Astrocyte (in vitro differentiated cells and primary cell): ENCODE measurements around the gene LPAR3. TPM values are rescaled to one million over a fixed set of nuclear protein-coding genes. Genes with fewer than 3 reads are reported as not detected.

Experiments
- DNase-seq: peaks from one replicate; pipeline ENCODE4 v3.0.0-alpha.2; 2010; ENCODE audit warnings: low read depth
- FAIRE-seq: peaks from 2 replicates; lab custom pipeline; 2011; peaks lifted over from hg19 to GRCh38; lab: Jason Lieb, UNC
- H2AFZ ChIP-seq: 2 replicates; pipeline ENCODE4 v1.6.0; 2012; ENCODE audit warnings: low read depth, low read length, inconsistent platforms
- H3K27ac ChIP-seq: 2 replicates; pipeline ENCODE4 v1.5.1; 2011; ENCODE audit warnings: low read depth, low read length, inconsistent platforms
- H3K27me3 ChIP-seq: 2 replicates; pipeline ENCODE4 v1.6.0; 2011; ENCODE audit warnings: low read length, inconsistent platforms; ENCODE audit not compliant: insufficient read depth
- H3K36me3 ChIP-seq: 2 replicates; pipeline ENCODE4 v1.5.1; 2011; ENCODE audit warnings: low read length, inconsistent platforms; ENCODE audit not compliant: insufficient read depth
- H3K4me1 ChIP-seq: 2 replicates; pipeline ENCODE4 v1.5.1; 2011; ENCODE audit warnings: low read length, inconsistent platforms; ENCODE audit not compliant: insufficient read depth
- H3K4me2 ChIP-seq: 2 replicates; pipeline ENCODE4 v1.6.0; 2012; ENCODE audit warnings: low read length, inconsistent platforms
- H3K4me3 ChIP-seq: 2 replicates; pipeline ENCODE4 v1.5.1; 2011; ENCODE audit warnings: low read depth, mild to moderate bottlenecking, low read length, inconsistent platforms; ENCODE audit not compliant: insufficient read depth
- H3K79me2 ChIP-seq: 2 replicates; pipeline ENCODE4 v1.6.0; 2012; ENCODE audit warnings: mild to moderate bottlenecking, low read length, inconsistent platforms; ENCODE audit not compliant: insufficient read depth
- H3K9ac ChIP-seq: 2 replicates; pipeline ENCODE4 v1.6.0; 2012; ENCODE audit warnings: mild to moderate bottlenecking, low read length, inconsistent platforms
- H3K9me3 ChIP-seq: 2 replicates; pipeline ENCODE4 v1.5.1; 2012; ENCODE audit warnings: low read depth, mild to moderate bottlenecking, low read length, inconsistent platforms; ENCODE audit not compliant: insufficient read depth
- H4K20me1 ChIP-seq: 2 replicates; pipeline ENCODE4 v1.6.0; 2012; ENCODE audit warnings: low read length, inconsistent platforms; ENCODE audit not compliant: insufficient read depth
- H3K27ac Mint-ChIP-seq: one replicate; pipeline ENCODE4 v1.8.0; 2021; ENCODE audit warnings: mild to moderate bottlenecking, mixed read lengths; ENCODE audit not compliant: unreplicated experiment
- H3K27me3 Mint-ChIP-seq: one replicate; pipeline ENCODE4 v1.8.0; 2021; ENCODE audit warnings: low read depth, mixed read lengths; ENCODE audit not compliant: unreplicated experiment
- H3K36me3 Mint-ChIP-seq: one replicate; pipeline ENCODE4 v1.8.0; 2021; ENCODE audit warnings: low read depth, mixed read lengths; ENCODE audit not compliant: unreplicated experiment
- H3K4me1 Mint-ChIP-seq: one replicate; pipeline ENCODE4 v1.8.0; 2021; ENCODE audit warnings: low read depth, mixed read lengths; ENCODE audit not compliant: unreplicated experiment
- H3K4me3 Mint-ChIP-seq: one replicate; pipeline ENCODE4 v1.8.0; 2021; ENCODE audit warnings: mild to moderate bottlenecking, moderate library complexity, mixed read lengths; ENCODE audit not compliant: unreplicated experiment
- H3K9me3 Mint-ChIP-seq: one replicate; pipeline ENCODE4 v1.8.0; 2021; ENCODE audit warnings: mild to moderate bottlenecking, mixed read lengths; ENCODE audit not compliant: unreplicated experiment
- CTCF ChIP-seq: IDR thresholded peaks from 2 replicates; pipeline ENCODE4 v1.5.1; 2011; ENCODE audit warnings: low read depth, mild to moderate bottlenecking, inconsistent platforms, low read length, moderate library complexity; ENCODE audit not compliant: insufficient read depth
- EZH2 ChIP-seq: IDR thresholded peaks from 2 replicates; pipeline ENCODE4 v1.6.1; 2012; ENCODE audit warnings: mild to moderate bottlenecking, low read length, inconsistent platforms; ENCODE audit not compliant: insufficient read depth
- total RNA-seq: library from RNA; stranded (reverse); gene quantifications from 2 replicates; pipeline ENCODE4 v1.2.1, GENCODE V29; 2021

LPAR3 gene
- total RNA-seq, 1 donor from 2014 or later: 0.70 TPM

DNA sequence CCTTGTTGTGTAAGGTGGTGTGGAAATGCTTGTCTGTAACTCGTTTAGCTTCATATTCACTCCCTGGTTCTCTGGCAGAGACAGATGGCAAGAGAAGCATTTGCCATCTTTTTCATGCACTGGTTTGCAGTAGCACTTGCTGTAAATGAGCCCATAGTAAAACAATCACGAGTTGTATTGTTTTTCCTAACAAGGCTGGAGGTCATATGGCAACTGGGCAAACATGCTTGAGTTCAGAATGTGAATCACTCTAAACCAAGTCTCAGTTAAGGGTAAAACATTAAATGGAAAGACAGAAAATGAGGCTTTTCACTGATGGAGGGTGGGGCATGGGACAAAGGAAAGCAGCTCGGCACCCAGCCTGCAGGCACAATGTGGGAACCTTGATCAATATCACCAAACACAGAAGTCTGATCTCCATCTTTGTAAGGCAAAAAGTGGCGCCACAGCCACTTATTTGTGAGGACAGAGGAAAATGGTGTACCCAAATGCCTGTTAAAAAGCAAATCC, 26.5 kb upstream of the LPAR3 start:
- no peaks in the 10 kb centered on the region for H3K27me3 Mint-ChIP-seq
- H3K27ac Mint-ChIP-seq: no peak overlapping the region
- Histone ChIP-seq H3K4me3 (no peak overlapping the region), H3K9ac (no peak overlapping the region), H2AFZ (no peak overlapping the region), H3K4me1 (no peaks in the 10 kb centered on the region), H3K36me3 (no peaks in the 10 kb centered on the region), H3K4me2 (no peak overlapping the region), H3K79me2 (no peaks in the 10 kb centered on the region), H3K9me3 (peaks cover 2% of the 10 kb centered on the region), H3K27ac (no peak overlapping the region), H3K27me3 (no peaks in the 10 kb centered on the region), H4K20me1 (no peaks in the 10 kb centered on the region)
- no peak overlapping the region for H3K4me3 Mint-ChIP-seq
- no peaks in the 10 kb centered on the region for H3K9me3 Mint-ChIP-seq
- FAIRE-seq: no peak
- no peaks in the 10 kb centered on the region for H3K36me3 Mint-ChIP-seq
- no peak for DNase-seq
- no peaks in the 10 kb centered on the region for H3K4me1 Mint-ChIP-seq
- no peak for TF ChIP-seq EZH2
- no peak for TF ChIP-seq CTCF

DNA sequence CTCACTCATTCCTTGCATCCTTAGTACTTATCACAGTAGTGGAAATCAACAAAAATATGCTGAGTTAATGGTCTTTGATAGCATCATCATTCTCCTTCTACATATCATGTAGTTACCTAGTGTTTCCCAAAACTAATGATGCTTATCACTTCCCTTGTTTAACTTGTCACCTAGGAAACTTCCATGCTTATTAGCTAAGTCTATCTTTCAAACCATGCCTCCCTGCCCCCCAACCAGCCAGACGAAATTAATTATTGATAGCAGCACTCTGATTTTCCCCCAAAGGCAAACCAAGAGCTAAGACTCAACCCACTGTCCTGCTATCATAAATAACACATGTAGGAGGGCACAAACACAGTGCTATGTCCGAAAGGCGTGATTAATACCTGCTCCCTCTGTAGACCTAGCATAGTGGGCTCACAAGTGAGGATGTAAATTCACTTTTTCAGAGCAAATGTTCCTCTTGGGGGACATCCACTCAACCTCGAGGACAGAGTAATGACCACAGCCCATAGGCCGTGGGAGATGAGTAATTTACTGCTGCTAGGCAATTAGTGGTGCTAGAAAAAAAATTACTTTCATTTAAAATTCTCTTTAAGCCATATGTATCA, 25.8 kb upstream of the LPAR3 start:
- no peak for TF ChIP-seq EZH2
- TF ChIP-seq CTCF: no peak
- DNase-seq: no peak
- no peaks in the 10 kb centered on the region for H3K36me3 Mint-ChIP-seq

DNA sequence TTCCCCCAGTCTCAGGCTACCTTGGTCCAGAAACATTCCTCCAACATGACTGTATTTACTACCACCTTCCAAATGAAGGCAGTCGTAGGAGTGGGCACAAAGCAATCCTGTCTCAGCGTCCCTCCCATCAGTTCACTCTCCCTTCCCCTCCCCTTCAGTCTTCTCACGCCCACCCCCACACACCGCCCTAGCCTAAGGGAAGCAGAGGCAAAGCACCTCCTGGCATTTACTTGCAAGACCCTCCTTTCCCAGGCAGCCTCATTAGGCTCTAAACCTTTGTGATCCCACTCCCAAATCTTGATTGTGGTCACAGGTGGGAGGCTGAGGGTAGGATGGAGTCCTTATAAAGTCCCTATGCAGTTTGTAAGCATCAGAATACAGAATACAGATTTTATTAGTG, 23.9 kb upstream of the LPAR3 start:
- no peak for DNase-seq
- Histone ChIP-seq H3K4me2 (no peak overlapping the region), H3K9ac (no peak overlapping the region), H4K20me1 (no peaks in the 10 kb centered on the region), H3K4me1 (no peaks in the 10 kb centered on the region), H2AFZ (no peak overlapping the region), H3K27ac (no peak overlapping the region), H3K79me2 (no peaks in the 10 kb centered on the region), H3K9me3 (peaks cover 2% of the 10 kb centered on the region), H3K36me3 (no peaks in the 10 kb centered on the region), H3K27me3 (no peaks in the 10 kb centered on the region), H3K4me3 (no peak overlapping the region)
- no peak overlapping the region for H3K27ac Mint-ChIP-seq
- H3K4me3 Mint-ChIP-seq: no peak overlapping the region
- H3K4me1 Mint-ChIP-seq: no peaks in the 10 kb centered on the region
- no peaks in the 10 kb centered on the region for H3K9me3 Mint-ChIP-seq
- no peak for FAIRE-seq
- no peaks in the 10 kb centered on the region for H3K36me3 Mint-ChIP-seq
- H3K27me3 Mint-ChIP-seq: peaks cover 5% of the 10 kb centered on the region
- TF ChIP-seq EZH2 (no peak), CTCF (no peak)

More for the DNA sequence above, 25.8 kb upstream of the LPAR3 start:
- H3K27ac ChIP-seq: no peak overlapping the region
- Mint-ChIP-seq H3K27ac (no peak overlapping the region), H3K4me3 (no peak overlapping the region), H3K9me3 (no peaks in the 10 kb centered on the region), H3K27me3 (no peaks in the 10 kb centered on the region), H3K4me1 (no peaks in the 10 kb centered on the region)
- H2AFZ ChIP-seq: no peak overlapping the region
- no peak overlapping the region for H3K4me2 ChIP-seq
- H3K27me3 ChIP-seq: no peaks in the 10 kb centered on the region
- H4K20me1 ChIP-seq: no peaks in the 10 kb centered on the region
- FAIRE-seq: no peak
- no peak overlapping the region for H3K9ac ChIP-seq
- H3K4me3 ChIP-seq: no peak overlapping the region
- H3K4me1 ChIP-seq: no peaks in the 10 kb centered on the region
- peaks cover 2% of the 10 kb centered on the region for H3K9me3 ChIP-seq
- H3K79me2 ChIP-seq: no peaks in the 10 kb centered on the region
- no peaks in the 10 kb centered on the region for H3K36me3 ChIP-seq
